ENCODE measurements around the gene TNFRSF1B.
"Not testable (repeated sequence)": the region's sequence is repeated elsewhere in the genome, so short reads cannot be mapped to it uniquely, and the experiment has no call there.

TNFRSF1B gene

GRCh38 chr1:12215118-12215961 is 48.5 kb downstream of the TNFRSF1B start:
- H3K4me3 ChIP-seq (ENCODE audit: low read depth, low read length) = no peak overlapping the region
- no peaks in the 10 kb centered on the region for H3K9me3 ChIP-seq (ENCODE audit: control insufficient read depth, low read length)
- H3K4me2 ChIP-seq (ENCODE audit: low read length) = no peak overlapping the region
- no peaks in the 10 kb centered on the region for H3K36me3 ChIP-seq (ENCODE audit: control insufficient read depth, insufficient read depth, low read length)
- H3K27ac ChIP-seq = no peak overlapping the region
- H3K4me1 ChIP-seq = no peaks in the 10 kb centered on the region
- H3K27me3 ChIP-seq (ENCODE audit: control insufficient read depth, insufficient read depth, low read length) = no peaks in the 10 kb centered on the region
- H3K9ac ChIP-seq = no peak overlapping the region
- no peaks in the 10 kb centered on the region for H3K79me2 ChIP-seq
- H2AFZ ChIP-seq = no peak overlapping the region
- TF ChIP-seq CTCF (IDR thresholded peaks at IDR 0.05) = no peak

GRCh38 chr1:12219800-12220199 is 53.0 kb downstream of the TNFRSF1B start:
- Histone ChIP-seq H3K9ac (no peak overlapping the region), H3K36me3 (ENCODE audit: control insufficient read depth, insufficient read depth, low read length) (no peaks in the 10 kb centered on the region), H3K27ac (no peak overlapping the region), H3K79me2 (no peaks in the 10 kb centered on the region), H3K4me2 (ENCODE audit: low read length) (no peak overlapping the region), H3K9me3 (ENCODE audit: control insufficient read depth, low read length) (no peaks in the 10 kb centered on the region), H3K27me3 (ENCODE audit: control insufficient read depth, insufficient read depth, low read length) (no peaks in the 10 kb centered on the region), H3K4me3 (ENCODE audit: low read depth, low read length) (no peak overlapping the region), H3K4me1 (no peaks in the 10 kb centered on the region), H2AFZ (no peak overlapping the region)
- no peak for TF ChIP-seq CTCF (IDR thresholded peaks at IDR 0.05)

- Histone ChIP-seq H3K27me3 (ENCODE audit: control insufficient read depth, insufficient read depth, low read length) (no peaks in the 10 kb centered on the region), H3K9me3 (ENCODE audit: control insufficient read depth, low read length) (no peaks in the 10 kb centered on the region), H2AFZ (no peak overlapping the region), H3K27ac (no peak overlapping the region), H3K79me2 (no peaks in the 10 kb centered on the region), H3K36me3 (ENCODE audit: control insufficient read depth, insufficient read depth, low read length) (no peaks in the 10 kb centered on the region), H3K4me2 (ENCODE audit: low read length) (no peak overlapping the region), H3K4me1 (no peaks in the 10 kb centered on the region), H3K9ac (no peak overlapping the region), H3K4me3 (ENCODE audit: low read depth, low read length) (no peak overlapping the region)
- no peak for TF ChIP-seq CTCF (IDR thresholded peaks at IDR 0.05)
Observed at GRCh38 chr1:12220890-12221289, 54.1 kb downstream of the TNFRSF1B start.

- not testable (repeated sequence) for H2AFZ ChIP-seq; H3K4me2 ChIP-seq (ENCODE audit: low read length); H3K9me3 ChIP-seq (ENCODE audit: control insufficient read depth, low read length); H3K36me3 ChIP-seq (ENCODE audit: control insufficient read depth, insufficient read depth, low read length); H3K27me3 ChIP-seq (ENCODE audit: control insufficient read depth, insufficient read depth, low read length); H3K9ac ChIP-seq; H3K79me2 ChIP-seq; H3K4me1 ChIP-seq; H3K4me3 ChIP-seq (ENCODE audit: low read depth, low read length); H3K27ac ChIP-seq
Observed at GRCh38 chr1:12222700-12223099, 55.9 kb downstream of the TNFRSF1B start.

- H3K9ac ChIP-seq; H3K36me3 ChIP-seq (ENCODE audit: control insufficient read depth, insufficient read depth, low read length); H3K79me2 ChIP-seq; H3K4me1 ChIP-seq; H3K4me3 ChIP-seq (ENCODE audit: low read depth, low read length); H2AFZ ChIP-seq; H3K4me2 ChIP-seq (ENCODE audit: low read length); H3K27ac ChIP-seq; H3K27me3 ChIP-seq (ENCODE audit: control insufficient read depth, insufficient read depth, low read length); H3K9me3 ChIP-seq (ENCODE audit: control insufficient read depth, low read length): not testable (repeated sequence)
Observed at GRCh38 chr1:12224092-12224491, 57.3 kb downstream of the TNFRSF1B start.

- no peaks in the 10 kb centered on the region for H3K9me3 ChIP-seq (ENCODE audit: control insufficient read depth, low read length)
- no peaks in the 10 kb centered on the region for H3K27me3 ChIP-seq (ENCODE audit: control insufficient read depth, insufficient read depth, low read length)
- no peak overlapping the region for H3K27ac ChIP-seq
- TF ChIP-seq CTCF (IDR thresholded peaks at IDR 0.05) = no peak
- H3K36me3 ChIP-seq (ENCODE audit: control insufficient read depth, insufficient read depth, low read length) = no peaks in the 10 kb centered on the region
- peaks cover 3% of the 10 kb centered on the region for H3K4me1 ChIP-seq
- H2AFZ ChIP-seq = no peak overlapping the region
- no peak overlapping the region for H3K4me2 ChIP-seq (ENCODE audit: low read length)
- H3K4me3 ChIP-seq (ENCODE audit: low read depth, low read length) = no peak overlapping the region
- H3K79me2 ChIP-seq = peaks cover 13% of the 10 kb centered on the region
- no peak overlapping the region for H3K9ac ChIP-seq
Observed at GRCh38 chr1:12228979-12229378, 62.2 kb downstream of the TNFRSF1B start.

Data from parathyroid adenoma (tissue), 2 donors.